ENCODE results near the gene IL10RB.

The IL10RB gene

GRCh38 chr21:33266789-33267135 is 595 bp downstream of the IL10RB start:
- DNase-seq (ENCODE audit: low read depth): no peak
- no peak for TF ChIP-seq CTCF (conservative IDR thresholded peaks at IDR 0.05; ENCODE audit: low read depth, low read length)
- peak overlapping the region; percentile 87 for H3K4me3 ChIP-seq (ENCODE audit: low read depth, low read length)

GRCh38 chr21:33267250-33267649 is 1.1 kb downstream of the IL10RB start:
- H3K4me3 ChIP-seq (ENCODE audit: low read depth, low read length): peak overlapping the region; percentile 87
- no peak for TF ChIP-seq CTCF (conservative IDR thresholded peaks at IDR 0.05; ENCODE audit: low read depth, low read length)
- DNase-seq (ENCODE audit: low read depth): no peak

- H3K4me3 ChIP-seq (ENCODE audit: low read depth, low read length): no peak overlapping the region
- no peak for TF ChIP-seq CTCF (conservative IDR thresholded peaks at IDR 0.05; ENCODE audit: low read depth, low read length)
- DNase-seq (ENCODE audit: low read depth): no peak
Measured at GRCh38 chr21:33268393-33268736, 2.2 kb downstream of the IL10RB start.

GRCh38 chr21:33268737-33269441 is 2.7 kb downstream of the IL10RB start:
- H3K4me3 ChIP-seq (ENCODE audit: low read depth, low read length): no peak overlapping the region
- TF ChIP-seq CTCF (conservative IDR thresholded peaks at IDR 0.05; ENCODE audit: low read depth, low read length): no peak
- DNase-seq (ENCODE audit: low read depth): no peak

- no peak for DNase-seq (ENCODE audit: low read depth)
- H3K4me3 ChIP-seq (ENCODE audit: low read depth, low read length): no peak overlapping the region
- TF ChIP-seq CTCF (conservative IDR thresholded peaks at IDR 0.05; ENCODE audit: low read depth, low read length): no peak
Measured at GRCh38 chr21:33270986-33271385, 4.8 kb downstream of the IL10RB start.

- DNase-seq (ENCODE audit: low read depth): no peak
- H3K4me3 ChIP-seq (ENCODE audit: low read depth, low read length): no peak overlapping the region
- TF ChIP-seq CTCF (conservative IDR thresholded peaks at IDR 0.05; ENCODE audit: low read depth, low read length): no peak
Measured at GRCh38 chr21:33273044-33273443, 6.9 kb downstream of the IL10RB start.

- TF ChIP-seq CTCF (conservative IDR thresholded peaks at IDR 0.05; ENCODE audit: low read depth, low read length): no peak
Measured at GRCh38 chr21:33278721-33279120, 12.6 kb downstream of the IL10RB start.

More at GRCh38 chr21:33278721-33279120, 12.6 kb downstream of the IL10RB start:
- H3K4me3 ChIP-seq (ENCODE audit: low read depth, low read length): no peak overlapping the region
- no peak for DNase-seq (ENCODE audit: low read depth)

Data from choroid plexus epithelial cell (primary cell).